ENCODE measurements around the gene COG3.

Gene COG3

GRCh38 chr13:45554604-45555109, 89.9 kb downstream of the COG3 start:
- no peak for FAIRE-seq

GRCh38 chr13:45564133-45564776, 99.5 kb downstream of the COG3 start:
- no peak for FAIRE-seq

GRCh38 chr13:45565331-45565730, 100.6 kb downstream of the COG3 start:
- no peak for FAIRE-seq

GRCh38 chr13:45575146-45575829, 110.5 kb downstream of the COG3 start:
- no peak for FAIRE-seq

- no peak for FAIRE-seq
Measured at GRCh38 chr13:45575830-45576180, 111.1 kb downstream of the COG3 start.

- FAIRE-seq, result no peak
Measured at GRCh38 chr13:45576466-45576865, 111.7 kb downstream of the COG3 start.

GRCh38 chr13:45582408-45583076, 117.8 kb downstream of the COG3 start:
- FAIRE-seq, result no peak

- FAIRE-seq, result no peak
Measured at GRCh38 chr13:45584816-45585215, 120.1 kb downstream of the COG3 start.

Measured in G401.6 (cell line).